Coronary artery (tissue), 2 donors: ENCODE measurements around the gene UGT1A7.
A peak's percentile ranks its signal among the peaks of the same experiment; 100 is the strongest.

Source experiments
- DNase-seq: peaks from one replicate; pipeline ENCODE4 v3.0.0-alpha.2; 2017; ENCODE audit warnings: low spot score
- H3K27ac ChIP-seq, 2 donors: fragments of 200-600 bp; sonication (generic); one replicate each; pipeline ENCODE4 v1.5.1; 2016 to 2019
- H3K4me3 ChIP-seq: fragments of 200-600 bp; sonication (generic); 2 replicates; pipeline ENCODE4 v1.5.1; 2016; ENCODE audit warnings: mild to moderate bottlenecking, moderate library complexity
- TF ChIP-seq, protein P1 (sequence below): fragments of 200-600 bp; sonication (generic); IDR thresholded peaks from one replicate; pipeline ENCODE4 v1.5.1; 2019; ENCODE audit warnings: antibody characterized with exemption

The UGT1A7 gene

DNA sequence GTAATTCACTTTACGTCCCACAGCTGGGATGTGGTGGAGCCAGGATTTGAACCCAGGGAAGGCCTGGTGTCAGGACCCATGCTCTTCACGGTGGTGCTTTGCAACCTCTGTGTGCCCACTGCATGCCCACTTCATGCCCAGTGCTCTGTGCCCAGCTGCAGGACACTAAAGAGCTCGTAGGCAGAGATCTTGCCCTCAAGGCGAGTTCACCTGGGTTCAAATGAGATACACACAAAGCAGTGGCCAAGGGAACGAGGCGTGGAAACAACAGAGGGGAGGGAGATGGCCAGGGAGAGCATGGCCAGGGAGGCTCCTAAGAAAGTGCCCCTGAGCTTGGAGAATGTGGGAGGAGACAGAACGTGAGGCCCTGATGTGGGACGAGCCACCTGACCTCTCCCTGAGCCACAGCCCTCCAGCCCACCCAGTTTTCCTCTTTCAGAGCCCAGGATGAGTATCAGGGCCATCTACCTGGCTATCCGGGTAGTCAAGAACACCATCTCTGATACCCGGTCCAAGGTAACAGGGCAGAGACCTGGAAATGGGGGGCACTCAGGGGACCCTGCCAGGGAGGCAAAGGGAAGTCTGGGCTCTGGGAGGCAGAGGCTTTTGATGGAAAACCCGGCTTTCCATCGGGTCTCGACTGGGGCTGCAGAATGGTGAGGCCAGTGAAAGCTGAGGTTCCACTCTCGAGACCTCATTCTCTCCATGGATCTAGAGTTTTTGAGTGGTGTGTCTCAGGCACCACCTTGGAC, 116.8 kb downstream of the UGT1A7 start:
- DNase-seq: peak; percentile 62

DNA sequence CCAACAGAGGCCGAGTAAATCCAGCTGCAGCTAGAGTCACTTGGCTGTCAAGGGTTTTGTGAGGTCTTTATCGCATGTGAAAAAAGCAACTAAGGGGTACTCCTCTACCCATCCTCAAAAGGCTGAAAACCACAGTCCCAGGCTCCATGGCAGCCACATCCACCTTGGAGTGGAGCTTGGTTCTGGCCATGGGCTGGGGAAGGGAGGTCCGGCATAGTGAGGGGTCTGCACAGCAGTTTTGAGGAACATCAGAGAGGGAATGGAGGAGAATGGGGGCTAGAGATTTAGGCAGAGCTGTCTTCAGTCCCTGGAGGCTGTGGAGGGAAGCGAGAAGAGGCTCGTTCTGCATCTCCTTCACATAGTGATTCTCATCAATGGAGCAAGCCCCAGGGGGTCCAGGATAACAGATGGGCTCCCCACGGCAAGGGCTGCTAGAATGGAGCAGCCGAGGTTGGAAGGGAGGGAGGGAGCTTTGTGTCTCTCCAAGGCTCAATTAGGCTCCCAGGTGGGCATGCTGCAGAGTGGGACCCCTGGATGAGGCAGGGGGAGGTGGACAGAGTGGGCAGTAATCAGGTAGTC, 117.5 kb downstream of the UGT1A7 start:
- no peak overlapping the region for H3K27ac ChIP-seq
- peak; percentile 55 for DNase-seq
- H3K4me3 ChIP-seq: no peak overlapping the region
- TF ChIP-seq, protein P1, sequence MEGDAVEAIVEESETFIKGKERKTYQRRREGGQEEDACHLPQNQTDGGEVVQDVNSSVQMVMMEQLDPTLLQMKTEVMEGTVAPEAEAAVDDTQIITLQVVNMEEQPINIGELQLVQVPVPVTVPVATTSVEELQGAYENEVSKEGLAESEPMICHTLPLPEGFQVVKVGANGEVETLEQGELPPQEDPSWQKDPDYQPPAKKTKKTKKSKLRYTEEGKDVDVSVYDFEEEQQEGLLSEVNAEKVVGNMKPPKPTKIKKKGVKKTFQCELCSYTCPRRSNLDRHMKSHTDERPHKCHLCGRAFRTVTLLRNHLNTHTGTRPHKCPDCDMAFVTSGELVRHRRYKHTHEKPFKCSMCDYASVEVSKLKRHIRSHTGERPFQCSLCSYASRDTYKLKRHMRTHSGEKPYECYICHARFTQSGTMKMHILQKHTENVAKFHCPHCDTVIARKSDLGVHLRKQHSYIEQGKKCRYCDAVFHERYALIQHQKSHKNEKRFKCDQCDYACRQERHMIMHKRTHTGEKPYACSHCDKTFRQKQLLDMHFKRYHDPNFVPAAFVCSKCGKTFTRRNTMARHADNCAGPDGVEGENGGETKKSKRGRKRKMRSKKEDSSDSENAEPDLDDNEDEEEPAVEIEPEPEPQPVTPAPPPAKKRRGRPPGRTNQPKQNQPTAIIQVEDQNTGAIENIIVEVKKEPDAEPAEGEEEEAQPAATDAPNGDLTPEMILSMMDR: no peak

More for the DNA sequence above, 116.8 kb downstream of the UGT1A7 start:
- H3K27ac ChIP-seq: no peak overlapping the region
- TF ChIP-seq, protein P1: no peak
- H3K4me3 ChIP-seq: no peak overlapping the region

DNA sequence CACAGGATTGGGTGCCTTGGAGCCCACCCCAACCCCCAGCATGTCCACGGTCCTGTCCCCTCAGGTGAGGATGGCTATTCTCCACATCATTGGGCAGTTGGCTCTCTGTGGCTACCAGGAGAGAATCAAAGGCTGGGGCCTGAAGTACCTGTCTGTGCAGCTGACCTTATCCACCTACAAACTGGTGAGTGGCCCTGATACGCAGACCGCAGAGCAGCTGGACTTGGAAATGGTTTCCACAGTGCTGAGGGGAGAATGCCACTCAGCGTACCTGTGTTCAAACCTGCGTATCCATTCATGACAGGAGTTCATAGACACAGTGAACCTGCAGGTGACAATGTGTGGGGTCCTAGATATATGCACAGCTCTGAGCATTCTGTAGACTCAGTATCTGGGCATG, 118.0 kb downstream of the UGT1A7 start:
- TF ChIP-seq, protein P1: no peak
- Histone ChIP-seq H3K4me3 (no peak overlapping the region), H3K27ac (no peak overlapping the region)
- no peak for DNase-seq

GRCh38 chr2:233800208-233800607, 118.5 kb downstream of the UGT1A7 start:
- TF ChIP-seq, protein P1: no peak
- peak; percentile 47 for DNase-seq
- no peak overlapping the region for H3K27ac ChIP-seq
- no peak overlapping the region for H3K4me3 ChIP-seq

GRCh38 chr2:233801357-233802131, 119.8 kb downstream of the UGT1A7 start:
- H3K4me3 ChIP-seq: no peak overlapping the region
- H3K27ac ChIP-seq: no peak overlapping the region
- no peak for DNase-seq
- TF ChIP-seq, protein P1: no peak

DNA sequence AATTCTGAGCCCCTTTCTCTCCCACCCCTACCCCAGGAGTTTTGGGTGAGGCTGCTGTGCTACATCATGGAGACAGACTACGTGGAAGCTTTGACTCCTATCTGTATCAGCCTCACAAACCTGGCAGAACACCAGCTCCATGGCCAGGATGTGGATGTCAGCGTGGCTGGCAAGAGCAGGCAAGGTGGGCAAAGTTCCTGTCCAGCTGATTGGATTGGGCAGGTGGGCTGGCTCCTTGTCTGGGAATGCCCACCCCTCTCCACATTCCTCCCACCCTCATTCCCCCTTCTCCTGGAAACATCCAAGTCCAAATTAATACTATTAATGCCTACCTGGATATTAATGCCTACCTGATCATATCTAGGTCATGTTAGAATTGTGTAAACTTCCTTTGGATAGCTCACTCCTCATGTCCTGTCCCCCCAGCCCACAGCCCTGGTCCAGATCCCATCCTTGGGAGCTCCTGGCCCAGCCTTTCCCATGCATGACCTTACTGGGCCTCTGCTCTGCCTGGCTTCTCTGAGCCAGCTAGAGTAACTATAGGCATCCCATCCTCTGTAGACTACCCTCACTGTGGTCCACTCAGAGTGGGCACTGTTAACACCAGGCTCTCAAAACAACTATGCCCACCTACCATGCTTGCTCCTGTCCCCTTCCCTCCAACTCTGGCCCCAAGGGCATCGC, 120.6 kb downstream of the UGT1A7 start:
- TF ChIP-seq, protein P1: no peak
- no peak overlapping the region for H3K27ac ChIP-seq
- DNase-seq: no peak
- no peak overlapping the region for H3K4me3 ChIP-seq
